ENCODE measurements around the gene MRPL23.

MRPL23 gene

DNA sequence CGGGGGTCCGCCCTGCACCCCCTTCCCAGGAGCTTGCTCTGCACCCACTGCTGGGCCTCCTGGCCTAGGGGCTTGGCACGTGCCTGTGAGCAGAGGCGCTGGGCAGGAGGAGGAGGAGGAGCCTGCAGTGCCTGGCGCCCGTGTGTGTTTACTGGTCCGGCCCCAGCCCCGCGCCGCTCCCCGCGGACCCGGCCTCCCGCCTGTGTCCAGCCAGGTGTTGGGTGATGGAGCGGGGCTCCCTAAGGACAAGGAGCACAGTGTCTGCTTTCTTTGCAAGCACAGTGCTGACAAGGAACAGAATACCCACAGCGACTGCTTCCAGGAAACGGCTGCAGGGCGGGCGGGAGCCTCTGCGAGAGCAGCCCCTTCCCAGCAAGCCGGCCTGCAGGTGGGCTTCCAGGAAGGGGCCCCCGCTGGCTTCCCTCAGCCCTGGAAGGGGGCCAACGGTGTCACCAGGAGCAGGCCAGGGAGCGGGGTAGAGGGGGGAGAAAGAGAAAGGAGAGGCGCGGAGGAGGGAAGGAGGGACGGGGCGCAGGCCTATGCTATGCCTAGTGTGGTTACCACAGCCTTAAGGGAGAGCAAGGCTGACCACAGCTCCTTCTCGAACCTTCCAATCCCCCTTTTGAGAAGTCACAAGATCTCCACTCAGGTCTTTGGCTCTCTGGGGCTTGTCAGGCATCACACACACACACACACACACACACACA is 43.9 kb downstream of the MRPL23 start:
- no peak for DNase-seq (ENCODE audit: low spot score)

DNA sequence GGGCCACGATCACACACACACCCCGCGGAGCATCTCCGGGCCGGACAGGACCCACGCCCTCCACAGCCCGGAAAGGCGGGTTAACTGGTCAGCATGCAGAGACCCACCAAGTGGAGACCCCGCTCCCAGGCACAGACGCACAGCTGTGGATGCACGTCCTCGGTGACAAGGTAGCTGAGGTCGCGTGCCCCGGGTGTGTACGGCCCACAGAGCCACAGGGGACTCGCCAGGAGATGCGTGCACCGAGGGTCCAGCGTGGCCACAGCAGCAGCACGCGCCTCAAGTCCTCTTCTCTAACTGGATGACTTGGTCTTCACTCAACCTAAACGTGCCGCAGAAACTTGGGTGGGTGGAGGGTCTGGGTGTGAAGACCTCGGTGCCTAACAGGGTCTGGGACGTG is 45.0 kb downstream of the MRPL23 start:
- DNase-seq (ENCODE audit: low spot score), result no peak

DNA sequence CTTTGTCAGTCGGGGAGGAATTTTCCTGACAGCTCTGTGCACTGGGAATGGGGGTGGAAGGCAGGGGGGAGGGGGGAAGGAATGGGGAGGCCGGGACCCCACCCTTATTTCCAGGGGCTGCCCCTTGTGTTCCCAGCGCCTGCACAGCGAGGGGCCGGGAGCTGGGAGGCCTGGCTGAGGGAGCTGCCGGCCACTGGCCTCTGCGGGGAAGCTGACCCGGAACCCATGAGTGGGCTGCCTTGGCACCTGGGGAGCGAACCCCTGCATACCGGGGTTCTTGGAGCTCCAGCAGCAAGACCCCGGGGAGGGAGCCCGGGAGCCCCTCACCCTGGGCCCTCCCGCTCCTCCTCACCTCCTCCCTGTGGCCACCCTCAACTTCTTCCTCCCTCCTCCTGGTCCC is 47.0 kb downstream of the MRPL23 start:
- DNase-seq (ENCODE audit: low spot score), result no peak

DNA sequence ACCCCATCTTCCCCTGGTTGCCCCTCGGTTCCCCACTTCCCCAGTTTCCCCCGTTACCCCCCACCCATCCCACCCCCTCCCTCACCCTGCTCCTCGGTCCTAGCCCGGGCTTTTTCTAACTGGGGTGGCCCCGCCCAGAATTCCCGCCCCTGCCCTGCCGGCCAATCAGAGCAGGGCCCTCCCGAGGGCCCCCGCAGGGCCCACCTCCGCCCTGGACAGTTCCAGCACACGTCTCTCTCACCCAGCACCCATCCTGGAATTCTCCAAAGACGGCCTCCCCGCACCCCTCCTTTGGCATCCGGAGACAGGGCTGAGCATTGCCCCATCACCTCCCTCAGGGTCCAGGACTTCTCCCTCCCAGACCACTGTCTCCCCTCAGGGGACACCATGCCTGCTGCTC is 50.6 kb downstream of the MRPL23 start, which contains the start of gene H19:
H19 (minus strand) TSS at position 88 of the 400 bp plus-strand sequence.
- DNase-seq (ENCODE audit: low spot score), result no peak

DNA sequence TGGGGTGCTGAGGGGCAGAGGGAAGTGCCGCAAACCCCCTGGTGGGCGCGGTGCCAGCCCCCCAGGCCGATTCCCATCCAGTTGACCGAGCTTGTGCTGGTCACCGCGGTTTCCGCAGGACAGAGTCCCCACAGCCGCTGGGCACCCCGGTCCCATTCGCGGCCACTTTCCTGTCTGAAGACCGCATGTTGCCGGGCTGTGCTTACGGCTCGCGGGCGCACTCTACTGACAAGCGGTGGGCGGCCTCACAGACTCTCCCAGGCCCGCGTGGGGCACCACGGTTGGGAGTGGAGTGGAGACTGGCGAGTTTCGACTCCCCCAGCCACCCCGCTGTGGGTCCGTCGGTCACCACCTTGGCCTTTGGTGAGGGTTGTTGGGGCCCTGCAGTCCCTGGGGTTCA is 51.2 kb downstream of the MRPL23 start:
- DNase-seq (ENCODE audit: low spot score), result no peak

DNA sequence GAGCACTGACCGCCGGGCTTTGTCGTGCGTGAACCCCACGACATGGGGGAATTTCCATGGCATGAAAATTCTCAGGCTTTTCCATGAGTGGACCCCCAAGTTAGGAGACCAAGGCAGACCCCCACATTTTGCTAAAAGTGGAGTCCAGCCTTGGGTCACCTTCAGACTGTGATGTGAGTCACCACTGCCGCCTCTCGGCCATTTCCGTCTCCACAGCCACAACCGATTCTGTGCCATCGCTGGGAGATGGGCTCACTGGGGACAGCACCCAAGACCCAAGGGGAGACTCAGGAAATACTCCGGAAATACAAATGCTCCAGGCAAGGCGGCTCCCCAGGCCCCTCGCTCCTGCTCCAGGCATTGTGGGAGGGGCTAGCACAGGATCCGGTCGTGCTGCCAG is 51.7 kb downstream of the MRPL23 start:
- no peak for DNase-seq (ENCODE audit: low spot score)

DNA sequence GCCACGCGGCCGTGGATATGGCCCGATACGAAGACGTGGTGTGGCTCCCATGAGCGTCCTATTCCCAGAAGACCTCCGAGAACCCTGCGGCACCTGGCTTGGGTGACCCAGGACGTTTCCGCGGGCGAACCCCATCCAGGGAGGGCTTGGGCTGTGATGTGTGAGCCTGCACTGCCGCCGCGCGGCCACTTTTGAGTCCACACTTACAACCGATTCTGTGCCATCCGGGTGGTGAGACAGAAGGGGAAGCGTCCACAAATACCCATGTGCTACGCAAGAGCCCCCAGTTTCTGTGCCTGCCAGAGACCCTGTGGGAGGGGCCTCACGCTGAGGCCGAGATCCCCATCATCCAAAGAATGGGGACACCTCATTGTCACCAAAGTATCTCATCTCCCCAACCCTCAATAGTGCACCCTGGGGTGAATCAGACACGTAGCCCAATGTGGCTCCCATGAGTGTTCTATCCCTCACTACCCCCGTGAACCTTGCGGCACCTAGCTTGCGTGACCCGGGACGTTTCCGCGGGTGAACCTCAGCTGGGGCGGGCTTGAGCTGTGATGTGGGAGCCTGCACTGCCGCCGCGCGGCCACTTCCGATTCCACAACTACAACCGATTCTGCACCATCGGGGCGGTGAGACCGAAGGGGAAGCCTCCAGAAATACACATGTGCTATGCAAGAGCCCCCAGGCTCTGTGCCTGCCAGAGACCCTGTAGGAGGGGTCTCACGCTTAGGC is 55.1 kb downstream of the MRPL23 start:
- no peak for DNase-seq (ENCODE audit: low spot score)

DNA sequence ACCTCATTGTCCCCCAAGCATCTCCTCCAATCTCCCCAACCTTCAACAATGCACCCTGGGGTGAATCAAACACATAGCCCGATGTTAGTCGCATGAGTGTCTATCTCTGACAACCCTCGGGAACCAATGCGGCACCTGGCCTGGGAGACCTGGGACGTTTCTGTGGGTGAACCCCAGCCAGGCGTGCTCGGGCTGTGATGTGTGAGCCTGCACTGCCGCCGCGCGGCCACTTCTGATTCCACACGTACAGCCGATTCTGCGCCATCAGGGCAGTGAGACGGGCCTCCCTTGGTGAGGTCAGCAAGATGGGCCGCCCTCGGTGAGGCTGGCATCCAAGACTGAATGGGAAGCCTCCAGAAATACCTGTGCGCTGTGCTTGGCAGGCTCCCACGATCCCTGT is 55.7 kb downstream of the MRPL23 start:
- no peak for DNase-seq (ENCODE audit: low spot score)

DNA sequence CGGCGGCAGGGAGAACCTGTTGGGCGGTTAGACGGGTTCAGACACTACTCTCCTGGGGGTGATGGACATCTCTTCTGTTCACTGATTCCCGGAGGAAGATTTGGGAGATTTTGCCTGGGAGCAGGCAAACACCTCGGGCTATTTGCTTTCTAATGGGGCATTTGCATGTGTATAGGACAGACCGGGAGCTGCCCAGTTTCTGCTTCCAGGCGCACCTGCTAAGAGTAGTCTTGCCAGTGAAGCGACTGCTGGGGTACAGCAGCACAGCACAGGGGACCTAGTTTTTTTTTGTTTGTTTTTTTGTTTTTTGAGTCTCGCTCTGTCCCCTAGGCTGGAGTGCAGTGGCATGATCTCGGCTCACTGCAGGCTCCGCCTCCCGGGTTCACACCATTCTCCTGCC is 57.3 kb downstream of the MRPL23 start:
- DNase-seq (ENCODE audit: low spot score), result no peak
